ENCODE results near the gene KRT20.

DNA sequence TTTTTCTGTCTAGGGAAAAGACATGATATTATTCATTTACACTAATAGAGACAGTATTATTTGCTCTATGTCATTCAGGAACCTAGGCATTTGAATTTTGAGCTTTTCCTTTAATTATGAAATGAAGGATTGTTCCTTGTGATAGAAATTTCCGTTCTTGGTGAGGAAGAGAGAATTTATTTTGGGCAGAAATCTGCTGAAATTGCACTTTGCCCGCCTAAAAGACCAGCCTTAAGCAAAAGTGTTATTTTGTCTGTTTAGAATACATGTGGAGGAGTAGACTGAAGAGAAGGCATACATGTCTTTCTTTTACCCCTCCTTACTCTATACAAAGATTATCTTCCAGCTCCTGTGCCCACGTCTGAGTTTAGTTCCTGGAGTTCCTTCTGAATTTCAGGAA is 45.8 kb downstream of the KRT20 start:
- TF ChIP-seq POLR2A (IDR thresholded peaks at IDR 0.05; ENCODE audit: insufficient read depth in 1 of 2, low read depth in 2 of 2, low read length in 2 of 2) (no peak), JUN (CRISPR knock-in tag; IDR thresholded peaks at IDR 0.05) (no peak), TAF15 (IDR thresholded peaks at IDR 0.05; ENCODE audit: low read depth, low read length, poor library complexity, severe bottlenecking) (no peak), SIN3A (IDR thresholded peaks at IDR 0.05; ENCODE audit: borderline replicate concordance, low read depth, low read length) (no peak), NFE2L2 (IDR thresholded peaks at IDR 0.05; ENCODE audit: low read length) (no peak), NPAS2 (CRISPR knock-in tag; IDR thresholded peaks at IDR 0.05; ENCODE audit: borderline replicate concordance) (no peak), ZNF17 (CRISPR knock-in tag; IDR thresholded peaks at IDR 0.05) (no peak), EZH2 (conservative IDR thresholded peaks at IDR 0.05; ENCODE audit: low read depth, low read length) (no peak), POLR2AphosphoS5 (IDR thresholded peaks at IDR 0.05; ENCODE audit: low read depth, low read length) (no peak), CHD4 (IDR thresholded peaks at IDR 0.05; ENCODE audit: borderline replicate concordance, low read length) (no peak)
- TF ChIP-seq, protein P1, sequence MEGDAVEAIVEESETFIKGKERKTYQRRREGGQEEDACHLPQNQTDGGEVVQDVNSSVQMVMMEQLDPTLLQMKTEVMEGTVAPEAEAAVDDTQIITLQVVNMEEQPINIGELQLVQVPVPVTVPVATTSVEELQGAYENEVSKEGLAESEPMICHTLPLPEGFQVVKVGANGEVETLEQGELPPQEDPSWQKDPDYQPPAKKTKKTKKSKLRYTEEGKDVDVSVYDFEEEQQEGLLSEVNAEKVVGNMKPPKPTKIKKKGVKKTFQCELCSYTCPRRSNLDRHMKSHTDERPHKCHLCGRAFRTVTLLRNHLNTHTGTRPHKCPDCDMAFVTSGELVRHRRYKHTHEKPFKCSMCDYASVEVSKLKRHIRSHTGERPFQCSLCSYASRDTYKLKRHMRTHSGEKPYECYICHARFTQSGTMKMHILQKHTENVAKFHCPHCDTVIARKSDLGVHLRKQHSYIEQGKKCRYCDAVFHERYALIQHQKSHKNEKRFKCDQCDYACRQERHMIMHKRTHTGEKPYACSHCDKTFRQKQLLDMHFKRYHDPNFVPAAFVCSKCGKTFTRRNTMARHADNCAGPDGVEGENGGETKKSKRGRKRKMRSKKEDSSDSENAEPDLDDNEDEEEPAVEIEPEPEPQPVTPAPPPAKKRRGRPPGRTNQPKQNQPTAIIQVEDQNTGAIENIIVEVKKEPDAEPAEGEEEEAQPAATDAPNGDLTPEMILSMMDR (CRISPR knock-in tag; IDR thresholded peaks at IDR 0.05) = no peak

Measured in HepG2 (cell line).